HEK293 (cell line): Measurements from ENCODE around the gene ATP6V0B.

Source experiments
- CTCF ChIA-PET: fragments of 350-600 bp; formaldehyde crosslinking; extraction: SDS; loops from one replicate; lab custom pipeline; 2021; ENCODE audit warnings: antibody characterized with exemption; lab: Yijun Ruan, JAX
- POLR2A ChIA-PET: fragments of 300-600 bp; formaldehyde crosslinking; extraction: SDS; loops from one replicate; lab custom pipeline; 2020; ENCODE audit warnings: antibody characterized with exemption, inconsistent platforms; lab: Yijun Ruan, JAX
- H3K27ac ChIP-seq: fragments of 200-500 bp; sonication (Bioruptor generic); 2 replicates; pipeline ENCODE4 v1.5.1; 2014; ENCODE audit warnings: low read depth, low read length, control low read depth, inconsistent platforms; ENCODE audit errors: extremely low read depth
- H3K36me3 ChIP-seq, 2 experiments: fragments of 200-500 bp in 1 of 2; sonication (Bioruptor generic) in 1 of 2; 1 replicate in 1 of 2; 2 replicates in 1 of 2; pipeline ENCODE4 v1.5.1; 2014 to 2017; ENCODE audit warnings: inconsistent platforms in 2 of 2, low read length in 2 of 2; ENCODE audit not compliant: control insufficient read depth in 2 of 2, insufficient read depth in 1 of 2
- H3K4me1 ChIP-seq: fragments of 200-500 bp; sonication (Bioruptor generic); 2 replicates; pipeline ENCODE4 v1.5.1; 2014; ENCODE audit warnings: mild to moderate bottlenecking, low read length, inconsistent platforms; ENCODE audit not compliant: control insufficient read depth, insufficient read depth
- H3K4me3 ChIP-seq: 2 replicates; pipeline ENCODE4 v1.5.1; 2011; ENCODE audit warnings: low read depth, mild to moderate bottlenecking, control low read depth, low read length, moderate library complexity
- H3K9me3 ChIP-seq: fragments of 200-500 bp; sonication (Bioruptor generic); 2 replicates; pipeline ENCODE4 v1.5.1; 2014; ENCODE audit warnings: low read depth, low read length, inconsistent platforms; ENCODE audit not compliant: control insufficient read depth, insufficient read depth
- KLF16 ChIP-seq: fragments of 450-650 bp; formaldehyde crosslinking; IDR thresholded peaks from 2 replicates; pipeline ENCODE4 v1.5.1; 2017; ENCODE audit warnings: missing biosample characterization, missing genetic modification characterization
- MZF1 ChIP-seq: fragments of 450-650 bp; formaldehyde crosslinking; IDR thresholded peaks from 2 replicates; pipeline ENCODE4 v1.5.1; 2017; ENCODE audit warnings: missing biosample characterization, missing genetic modification characterization, borderline replicate concordance
- SALL2 ChIP-seq: fragments of 450-650 bp; formaldehyde crosslinking; IDR thresholded peaks from 2 replicates; pipeline ENCODE4 v1.5.0; 2017; ENCODE audit warnings: missing biosample characterization, mild to moderate bottlenecking, missing genetic modification characterization, borderline replicate concordance
- SCRT1 ChIP-seq: fragments of 450-650 bp; formaldehyde crosslinking; IDR thresholded peaks from 2 replicates; pipeline ENCODE4 v1.5.1; 2016; ENCODE audit warnings: missing biosample characterization, missing genetic modification characterization, borderline replicate concordance
- TCF7L2 ChIP-seq: IDR thresholded peaks from 2 replicates; pipeline ENCODE4 v1.6.1; 2011; ENCODE audit warnings: low read depth, mild to moderate bottlenecking, inconsistent platforms, low read length, moderate library complexity, borderline replicate concordance
- ZBTB17 ChIP-seq: fragments of 450-650 bp; formaldehyde crosslinking; IDR thresholded peaks from 2 replicates; pipeline ENCODE4 v1.5.1; 2016; ENCODE audit warnings: missing biosample characterization, missing genetic modification characterization
- ZBTB48 ChIP-seq: fragments of 450-650 bp; formaldehyde crosslinking; IDR thresholded peaks from 2 replicates; pipeline ENCODE4 v1.5.1; 2016; ENCODE audit warnings: missing biosample characterization, missing genetic modification characterization
- ZFHX2 ChIP-seq: fragments of 450-650 bp; formaldehyde crosslinking; conservative IDR thresholded peaks from 2 replicates; pipeline ENCODE4 v1.5.1; 2016; ENCODE audit warnings: missing biosample characterization, missing genetic modification characterization
- ZIC2 ChIP-seq: fragments of 450-650 bp; formaldehyde crosslinking; IDR thresholded peaks from 2 replicates; pipeline ENCODE4 v1.5.1; 2016; ENCODE audit warnings: missing biosample characterization, missing genetic modification characterization
- ZNF335 ChIP-seq: fragments of 450-650 bp; formaldehyde crosslinking; conservative IDR thresholded peaks from 2 replicates; pipeline ENCODE4 v1.5.1; 2016; ENCODE audit warnings: missing biosample characterization, missing genetic modification characterization
- ZNF341 ChIP-seq: fragments of 450-650 bp; formaldehyde crosslinking; IDR thresholded peaks from 2 replicates; pipeline ENCODE4; 2016; ENCODE audit warnings: low read depth, missing biosample characterization, missing genetic modification characterization
- ZNF394 ChIP-seq: fragments of 450-650 bp; formaldehyde crosslinking; IDR thresholded peaks from 2 replicates; pipeline ENCODE4 v1.5.1; 2016; ENCODE audit warnings: missing biosample characterization, missing genetic modification characterization, mild to moderate bottlenecking, moderate library complexity, borderline replicate concordance
- ZNF423 ChIP-seq: fragments of 450-650 bp; formaldehyde crosslinking; IDR thresholded peaks from 2 replicates; pipeline ENCODE4 v1.5.1; 2016; ENCODE audit warnings: missing biosample characterization, missing genetic modification characterization
- ZNF558 ChIP-seq: fragments of 450-650 bp; formaldehyde crosslinking; IDR thresholded peaks from 2 replicates; pipeline ENCODE4 v1.5.1; 2016; ENCODE audit warnings: missing biosample characterization, missing genetic modification characterization
- ZNF600 ChIP-seq: fragments of 450-650 bp; formaldehyde crosslinking; IDR thresholded peaks from 2 replicates; pipeline ENCODE4 v1.5.1; 2016; ENCODE audit warnings: missing biosample characterization, missing genetic modification characterization
- TF ChIP-seq, protein P1 (sequence below): fragments of 450-650 bp; formaldehyde crosslinking; IDR thresholded peaks from 2 replicates; pipeline ENCODE4 v1.5.1; 2016; ENCODE audit warnings: missing biosample characterization, missing genetic modification characterization
- TF ChIP-seq, protein P2 (sequence below): fragments of 450-650 bp; formaldehyde crosslinking; IDR thresholded peaks from 2 replicates; pipeline ENCODE4 v1.5.1; 2016; ENCODE audit warnings: missing biosample characterization, missing genetic modification characterization

The ATP6V0B gene

DNA sequence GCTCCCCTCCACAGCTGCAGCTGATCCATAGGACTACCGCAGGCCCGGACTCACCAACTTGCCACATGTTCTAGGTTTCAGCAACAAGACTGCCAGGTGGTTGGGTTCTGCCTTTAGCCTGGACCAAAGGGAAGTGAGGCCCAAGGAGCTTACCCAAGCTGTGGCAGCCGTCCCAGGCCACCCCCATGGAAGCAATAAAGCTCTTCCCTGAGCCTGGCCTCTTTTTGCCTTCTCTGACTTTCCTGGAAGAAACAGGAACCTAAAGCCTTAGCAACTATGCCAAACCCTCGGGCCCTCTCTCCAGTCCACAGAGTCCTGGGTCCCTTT lies 43.8 kb upstream of the ATP6V0B start:
- POLR2A ChIA-PET, result interaction anchor here (0.5 to 0.6 kb wide), 3 partner anchors 39 to 672 kb away, joined by 3 to 5 read pairs (median 4); partner anchors contain the start of gene DPH2
- Histone ChIP-seq H3K9me3 (no peaks in the 10 kb centered on the region), H3K4me1 (peaks cover 3% of the 10 kb centered on the region; the same call in 1 of the 2 replicates), H3K27ac (no peak overlapping the region), H3K36me3 (no peaks in the 10 kb centered on the region), H3K4me3 (no peak overlapping the region)
- CTCF ChIA-PET, result interaction anchor here (0.6 to 12.4 kb wide), 9 partner anchors 10 to 167 kb away, joined by 3 to 555 read pairs (median 5); no protein-coding TSS in a partner anchor
- TF ChIP-seq MZF1 (tag by site-specific recombination), result no peak
- no peak for TF ChIP-seq ZNF394
- peak; percentile 52; the same call in 1 of the 2 replicates for TF ChIP-seq ZNF341 (tag by site-specific recombination)

DNA sequence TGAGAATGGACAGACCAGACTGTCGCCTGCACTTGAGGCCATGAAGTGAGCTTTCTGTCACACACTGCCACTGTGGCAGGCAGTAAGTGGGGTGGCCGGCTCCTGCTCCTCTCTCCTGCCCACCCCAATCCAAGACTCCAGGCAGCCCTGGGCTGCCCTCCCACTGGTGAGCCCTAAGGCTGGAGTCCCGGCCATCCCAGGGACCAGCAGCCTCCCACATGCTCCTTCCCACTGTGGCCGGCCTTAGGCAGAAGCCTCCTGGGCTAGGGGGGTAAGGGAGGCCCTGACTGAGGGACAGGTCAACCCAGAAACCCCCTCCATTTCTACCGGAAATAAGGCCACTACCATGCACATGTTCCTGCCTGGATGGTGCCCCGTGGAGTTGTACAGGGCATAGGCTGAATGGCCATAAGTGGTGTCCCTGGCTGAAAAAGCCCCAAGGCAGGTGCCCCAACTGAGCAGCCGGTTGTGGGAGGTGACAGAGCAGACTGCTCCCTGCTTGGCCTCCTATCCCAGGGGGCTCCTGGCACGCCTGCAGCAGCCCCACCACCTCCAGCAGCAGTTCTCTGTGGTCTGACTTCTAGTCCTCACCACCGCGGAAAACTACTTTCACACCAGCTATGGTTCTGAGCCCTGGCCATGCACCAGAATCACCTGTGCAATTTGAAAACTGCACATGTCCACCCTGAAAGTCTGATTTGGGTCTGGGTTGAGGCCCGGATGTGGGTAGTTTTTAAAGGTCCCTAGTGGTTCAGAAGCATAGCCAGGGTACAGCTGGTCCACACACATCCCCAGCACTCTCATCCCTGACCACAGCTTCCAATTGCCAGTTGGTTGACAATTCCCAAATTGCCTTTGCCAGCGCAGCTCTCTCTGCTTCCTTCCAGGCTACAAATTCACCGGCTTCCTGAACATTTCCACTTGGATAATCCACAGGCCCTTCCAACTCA lies 42.8 kb upstream of the ATP6V0B start:
- TF ChIP-seq ZBTB17 (tag by site-specific recombination), result no peak
- no peak for TF ChIP-seq SCRT1 (tag by site-specific recombination)
- no peak for TF ChIP-seq SALL2 (tag by site-specific recombination)
- no peak for TF ChIP-seq ZNF558 (tag by site-specific recombination)
- peak; percentile 11; the same call in 1 of the 2 replicates for TF ChIP-seq ZFHX2 (tag by site-specific recombination)
- peak; percentile 40 for TF ChIP-seq ZIC2

DNA sequence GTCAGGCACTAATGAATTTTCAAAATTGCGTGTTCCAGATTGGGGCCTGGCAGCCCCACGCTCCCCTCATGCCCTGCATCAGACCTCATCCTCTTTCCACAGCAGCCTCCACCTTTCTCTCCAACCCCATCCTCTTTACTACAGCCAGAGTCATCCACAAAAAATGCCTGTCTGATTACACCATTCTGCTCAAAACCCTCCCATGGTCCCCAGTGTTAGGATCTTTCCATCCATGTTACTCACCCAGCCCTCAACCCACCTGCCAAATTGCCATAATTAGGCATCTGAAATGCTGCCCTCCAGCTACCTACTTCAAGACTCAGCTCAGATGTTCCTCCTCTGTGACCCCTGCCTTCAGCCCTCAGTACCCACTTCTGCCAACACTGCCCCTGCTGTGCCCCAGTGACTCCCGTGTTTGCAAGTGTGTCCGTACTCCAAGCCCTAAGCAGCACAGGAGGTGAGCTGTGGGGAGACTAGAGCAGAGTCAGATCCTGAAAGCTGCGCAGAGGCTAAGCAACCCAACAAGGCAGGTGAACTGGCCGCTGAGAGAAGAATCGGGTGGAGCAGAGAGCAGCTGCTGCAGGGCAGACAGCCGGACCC lies 41.9 kb upstream of the ATP6V0B start:
- ChIA-PET POLR2A (interaction anchor here (0.9 to 1.2 kb wide), 2 partner anchors 14 to 170 kb away, joined by 3 read pairs; partner anchors contain the start of gene IPO13), CTCF (interaction anchor here (0.6 to 12.4 kb wide), 10 partner anchors 8 to 226 kb away, joined by 3 to 555 read pairs (median 4); partner anchors contain the start of gene IPO13)
- TF ChIP-seq, protein P1, sequence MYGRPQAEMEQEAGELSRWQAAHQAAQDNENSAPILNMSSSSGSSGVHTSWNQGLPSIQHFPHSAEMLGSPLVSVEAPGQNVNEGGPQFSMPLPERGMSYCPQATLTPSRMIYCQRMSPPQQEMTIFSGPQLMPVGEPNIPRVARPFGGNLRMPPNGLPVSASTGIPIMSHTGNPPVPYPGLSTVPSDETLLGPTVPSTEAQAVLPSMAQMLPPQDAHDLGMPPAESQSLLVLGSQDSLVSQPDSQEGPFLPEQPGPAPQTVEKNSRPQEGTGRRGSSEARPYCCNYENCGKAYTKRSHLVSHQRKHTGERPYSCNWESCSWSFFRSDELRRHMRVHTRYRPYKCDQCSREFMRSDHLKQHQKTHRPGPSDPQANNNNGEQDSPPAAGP (tag by site-specific recombination), result peak; percentile 54
- TF ChIP-seq ZNF600 (tag by site-specific recombination) (peak; percentile 13), ZNF423 (tag by site-specific recombination) (no peak), ZBTB48 (tag by site-specific recombination) (0 out of 2 replicates have a peak, but pooled peaks have one; percentile 43), ZNF335 (tag by site-specific recombination) (peak; percentile 93), ZBTB17 (tag by site-specific recombination) (peak; percentile 52; the same call in 1 of the 2 replicates), KLF16 (no peak), TCF7L2 (no peak), ZIC2 (peak; percentile 66)
- TF ChIP-seq, protein P2, sequence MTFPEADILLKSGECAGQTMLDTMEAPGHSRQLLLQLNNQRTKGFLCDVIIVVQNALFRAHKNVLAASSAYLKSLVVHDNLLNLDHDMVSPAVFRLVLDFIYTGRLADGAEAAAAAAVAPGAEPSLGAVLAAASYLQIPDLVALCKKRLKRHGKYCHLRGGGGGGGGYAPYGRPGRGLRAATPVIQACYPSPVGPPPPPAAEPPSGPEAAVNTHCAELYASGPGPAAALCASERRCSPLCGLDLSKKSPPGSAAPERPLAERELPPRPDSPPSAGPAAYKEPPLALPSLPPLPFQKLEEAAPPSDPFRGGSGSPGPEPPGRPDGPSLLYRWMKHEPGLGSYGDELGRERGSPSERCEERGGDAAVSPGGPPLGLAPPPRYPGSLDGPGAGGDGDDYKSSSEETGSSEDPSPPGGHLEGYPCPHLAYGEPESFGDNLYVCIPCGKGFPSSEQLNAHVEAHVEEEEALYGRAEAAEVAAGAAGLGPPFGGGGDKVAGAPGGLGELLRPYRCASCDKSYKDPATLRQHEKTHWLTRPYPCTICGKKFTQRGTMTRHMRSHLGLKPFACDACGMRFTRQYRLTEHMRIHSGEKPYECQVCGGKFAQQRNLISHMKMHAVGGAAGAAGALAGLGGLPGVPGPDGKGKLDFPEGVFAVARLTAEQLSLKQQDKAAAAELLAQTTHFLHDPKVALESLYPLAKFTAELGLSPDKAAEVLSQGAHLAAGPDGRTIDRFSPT (tag by site-specific recombination), result peak; percentile 75
- peak overlapping the region; percentile 35 for H3K4me3 ChIP-seq
- H3K9me3 ChIP-seq, result no peaks in the 10 kb centered on the region
- peaks cover 0 to 9% of the 10 kb centered on the region in 2 experiments; a peak in 1 of 3 replicates for H3K36me3 ChIP-seq
- H3K4me1 ChIP-seq, result peaks cover 3% of the 10 kb centered on the region; the same call in 1 of the 2 replicates
- no peak overlapping the region; the same call in 1 of the 2 replicates for H3K27ac ChIP-seq

More for the DNA sequence above, 42.8 kb upstream of the ATP6V0B start:
- Histone ChIP-seq H3K9me3 (no peaks in the 10 kb centered on the region), H3K4me3 (no peak overlapping the region), H3K27ac (no peak overlapping the region), H3K4me1 (peaks cover 3% of the 10 kb centered on the region; the same call in 1 of the 2 replicates), H3K36me3 (peaks cover 0 to 2% of the 10 kb centered on the region in 2 experiments; a peak in 1 of 3 replicates)
- CTCF ChIA-PET, result interaction anchor here (0.6 to 12.4 kb wide), 8 partner anchors 9 to 422 kb away, joined by 3 to 555 read pairs (median 4); partner anchors contain the start of gene IPO13
- POLR2A ChIA-PET, result interaction anchor here (1.2 kb wide), 1 partner anchor 15 kb away, joined by 3 read pairs; the partner anchor contains the start of gene IPO13
